Measurements from ENCODE around the gene GJA5.

The GJA5 gene

GRCh38 chr1:147771226-147772125, 11.1 kb upstream of the GJA5 start:
- TF ChIP-seq CTCF (IDR thresholded peaks at IDR 0.05; ENCODE audit: low read depth, low read length, missing control alignments) = no peak
- no peak overlapping the region for H3K4me3 ChIP-seq (ENCODE audit: low read depth, low read length)

GRCh38 chr1:147769106-147769505, 8.7 kb upstream of the GJA5 start:
- no peak overlapping the region for H3K4me3 ChIP-seq (ENCODE audit: low read depth, low read length)
- H3K36me3 ChIP-seq (replicated peaks) = no peaks in the 10 kb centered on the region
- DNase-seq = no peak
- in situ Hi-C loops (cut with HindIII; ENCODE audit: low pct_ligation_motif_present, low sequenced_read_pairs) = no loop called here
- no peaks in the 10 kb centered on the region for H3K27me3 ChIP-seq (replicated peaks)
- no peak for TF ChIP-seq CTCF (IDR thresholded peaks at IDR 0.05; ENCODE audit: low read depth, low read length, missing control alignments)
- H3K27ac ChIP-seq = no peak overlapping the region

More at GRCh38 chr1:147771226-147772125, 11.1 kb upstream of the GJA5 start:
- no peaks in the 10 kb centered on the region for H3K36me3 ChIP-seq (replicated peaks)
- H3K27me3 ChIP-seq (replicated peaks) = no peaks in the 10 kb centered on the region
- in situ Hi-C loops (cut with HindIII; ENCODE audit: low pct_ligation_motif_present, low sequenced_read_pairs) = no loop called here
- no peak overlapping the region for H3K27ac ChIP-seq
- DNase-seq = no peak

DNA sequence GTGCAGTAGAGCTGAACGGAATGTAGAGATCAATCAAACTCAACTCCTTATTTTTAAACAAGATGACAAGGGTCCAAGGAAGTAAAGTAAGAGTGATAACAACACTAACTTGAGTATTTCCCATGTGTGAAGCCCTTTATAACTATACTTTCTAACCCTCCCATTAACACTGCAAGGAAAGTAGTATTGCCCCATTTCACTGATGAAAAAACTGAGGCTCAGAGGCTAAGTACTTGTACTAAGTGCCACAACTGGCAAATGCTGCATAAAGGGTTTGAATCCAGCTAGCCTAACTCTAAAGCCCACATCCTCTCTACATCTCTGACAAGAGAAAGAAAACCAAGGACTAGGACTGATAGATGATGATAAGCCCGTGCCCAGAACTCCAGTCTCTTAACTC, 8.2 kb upstream of the GJA5 start:
- in situ Hi-C loops (cut with HindIII; ENCODE audit: low pct_ligation_motif_present, low sequenced_read_pairs) = no loop called here
- DNase-seq = no peak
- no peak overlapping the region for H3K4me3 ChIP-seq (ENCODE audit: low read depth, low read length)
- H3K27ac ChIP-seq = no peak overlapping the region
- H3K36me3 ChIP-seq (replicated peaks) = no peaks in the 10 kb centered on the region
- H3K27me3 ChIP-seq (replicated peaks) = no peaks in the 10 kb centered on the region
- TF ChIP-seq CTCF (IDR thresholded peaks at IDR 0.05; ENCODE audit: low read depth, low read length, missing control alignments) = no peak

- Histone ChIP-seq H3K27ac (no peak overlapping the region), H3K36me3 (replicated peaks) (no peaks in the 10 kb centered on the region), H3K4me3 (ENCODE audit: low read depth, low read length) (no peak overlapping the region), H3K27me3 (replicated peaks) (no peaks in the 10 kb centered on the region)
- TF ChIP-seq CTCF (IDR thresholded peaks at IDR 0.05; ENCODE audit: low read depth, low read length, missing control alignments) = no peak
- in situ Hi-C loops (cut with HindIII; ENCODE audit: low pct_ligation_motif_present, low sequenced_read_pairs) = no loop called here
- no peak for DNase-seq
Observed at GRCh38 chr1:147768101-147768500, 7.7 kb upstream of the GJA5 start.

DNA sequence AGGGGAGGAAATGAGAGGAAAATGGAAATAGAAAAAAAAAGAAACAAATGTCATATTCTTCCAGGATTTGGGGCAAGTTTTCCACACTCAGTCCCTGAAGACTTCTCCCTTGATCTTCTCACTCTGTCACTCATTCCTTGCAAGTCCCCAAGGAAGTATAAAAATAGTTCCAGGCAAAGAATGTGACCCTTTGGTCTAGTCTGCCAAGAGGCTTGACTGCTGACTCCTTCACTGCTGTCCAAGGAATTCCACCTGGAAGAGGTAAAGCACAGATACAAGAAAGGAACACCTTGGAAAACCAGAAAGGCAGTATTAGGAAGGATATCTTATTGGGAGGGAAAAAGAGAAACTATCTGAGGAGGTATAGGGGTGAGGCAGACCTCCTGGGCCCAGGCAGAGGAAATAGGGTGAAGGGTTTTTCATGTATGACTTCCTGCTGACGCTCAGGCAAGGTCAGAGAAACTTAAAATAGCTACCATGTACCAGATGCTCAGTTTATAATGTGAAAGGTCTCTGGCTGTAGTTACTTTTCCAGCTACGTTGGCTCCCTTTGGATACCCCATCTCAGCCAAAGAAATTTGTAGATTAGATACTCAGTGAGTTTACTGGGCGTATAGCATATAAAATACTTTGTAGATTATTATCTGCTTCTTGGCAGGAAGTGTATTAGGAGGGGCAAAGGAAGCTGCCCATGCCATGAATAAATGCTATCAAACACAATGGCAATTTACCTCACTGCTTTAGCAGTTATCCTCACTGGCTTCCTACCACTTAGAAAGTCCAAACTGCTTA, 2.0 kb upstream of the GJA5 start:
- no peaks in the 10 kb centered on the region for H3K27me3 ChIP-seq (replicated peaks)
- in situ Hi-C loops (cut with HindIII; ENCODE audit: low pct_ligation_motif_present, low sequenced_read_pairs) = no loop called here
- H3K36me3 ChIP-seq (replicated peaks) = no peaks in the 10 kb centered on the region
- H3K4me3 ChIP-seq (ENCODE audit: low read depth, low read length) = no peak overlapping the region
- no peak for DNase-seq
- no peak overlapping the region for H3K27ac ChIP-seq
- TF ChIP-seq CTCF (IDR thresholded peaks at IDR 0.05; ENCODE audit: low read depth, low read length, missing control alignments) = no peak

Measured in brain microvascular endothelial cell (primary cell).